Neural cell (in vitro differentiated cells): ENCODE results near the gene KRTAP10-5. TPM values are rescaled to one million over a fixed set of nuclear protein-coding genes. Genes with fewer than 3 reads are reported as not detected.

Experiments
- H2AFZ ChIP-seq: fragments of 200-600, 300-800 bp; sonication (generic), shearing (Covaris generic); 2 replicates; pipeline ENCODE4 v1.6.0; 2014; ENCODE audit warnings: low read depth, mild to moderate bottlenecking, antibody characterized with exemption, low read length, moderate library complexity
- H3F3A ChIP-seq: fragments of 200-600 bp; shearing (Covaris generic); 2 replicates; pipeline ENCODE4 v1.6.1; 2016; ENCODE audit warnings: mild to moderate bottlenecking, moderate library complexity, mixed read lengths, antibody characterized with exemption, low read length; ENCODE audit not compliant: insufficient read depth, poor library complexity, severe bottlenecking
- H3K27ac ChIP-seq: fragments of 200-600, 300-800 bp; sonication (generic), shearing (Covaris generic); 2 replicates; pipeline ENCODE4 v1.5.1; 2014; ENCODE audit warnings: mild to moderate bottlenecking, low read length, moderate library complexity
- H3K27me3 ChIP-seq: fragments of 300-800, 200-600 bp; sonication (generic), shearing (Covaris generic); 2 replicates; pipeline ENCODE4 v1.6.0; 2014; ENCODE audit warnings: mild to moderate bottlenecking, low read depth, low read length, moderate library complexity; ENCODE audit not compliant: insufficient read depth
- H3K36me3 ChIP-seq: fragments of 300-800, 200-600 bp; sonication (generic), shearing (Covaris generic); 2 replicates; pipeline ENCODE4 v1.5.1; 2014; ENCODE audit warnings: mild to moderate bottlenecking, antibody characterized with exemption, low read length, moderate library complexity; ENCODE audit not compliant: insufficient read depth
- H3K4me2 ChIP-seq: fragments of 300-800, 200-600 bp; sonication (generic), shearing (Covaris generic); 2 replicates; pipeline ENCODE4 v1.6.0; 2014; ENCODE audit warnings: mild to moderate bottlenecking, low read length
- H3K4me3 ChIP-seq: fragments of 300-800, 200-600 bp; sonication (generic), shearing (Covaris generic); 2 replicates; pipeline ENCODE4 v1.5.1; 2014; ENCODE audit warnings: mild to moderate bottlenecking, low read length, moderate library complexity
- H3K79me2 ChIP-seq: fragments of 200-600 bp; shearing (Covaris generic); replicated peaks from 2 replicates; pipeline ENCODE4 v1.6.0; 2014; ENCODE audit warnings: mild to moderate bottlenecking, low read length, moderate library complexity; ENCODE audit not compliant: insufficient read depth
- H3K9ac ChIP-seq: fragments of 300-800, 200-600 bp; sonication (generic), shearing (Covaris generic); 2 replicates; pipeline ENCODE4 v1.6.1; 2016; ENCODE audit warnings: mild to moderate bottlenecking, low read length, mixed read lengths
- H3K9me2 ChIP-seq: fragments of 200-600 bp; shearing (Covaris generic); 2 replicates; pipeline ENCODE4 v1.6.1; 2016; ENCODE audit warnings: mild to moderate bottlenecking, low read length, mixed read lengths; ENCODE audit not compliant: insufficient read depth
- H3K9me3 ChIP-seq: fragments of 200-600, 300-800 bp; sonication (generic), shearing (Covaris generic); 2 replicates; pipeline ENCODE4 v1.6.1; 2016; ENCODE audit warnings: mild to moderate bottlenecking, mixed run types, low read length, moderate library complexity, mixed read lengths
- H4K20me1 ChIP-seq: fragments of 200-600 bp; shearing (Covaris generic); 2 replicates; pipeline ENCODE4 v1.6.1; 2016; ENCODE audit warnings: mild to moderate bottlenecking, mixed run types; ENCODE audit not compliant: insufficient read depth
- EP300 ChIP-seq: fragments of 450-650 bp; conservative IDR thresholded peaks from 2 replicates; pipeline ENCODE4 v1.6.1; 2014; ENCODE audit warnings: antibody characterized with exemption, mild to moderate bottlenecking, moderate library complexity; ENCODE audit not compliant: poor library complexity, severe bottlenecking
- EZH2 ChIP-seq: fragments of 200-600, 300-800 bp; shearing (Covaris generic), sonication (generic); IDR thresholded peaks from 2 replicates; pipeline ENCODE4 v1.6.1; 2014; ENCODE audit warnings: antibody characterized with exemption, low read length, borderline replicate concordance, mild to moderate bottlenecking; ENCODE audit not compliant: insufficient read depth, poor library complexity, severe bottlenecking
- MXI1 ChIP-seq: fragments of 450-650 bp; conservative IDR thresholded peaks from 2 replicates; pipeline ENCODE4 v1.6.1; 2014; ENCODE audit warnings: antibody characterized with exemption, mild to moderate bottlenecking; ENCODE audit not compliant: poor library complexity, severe bottlenecking
- POLR2AphosphoS5 ChIP-seq: IDR thresholded peaks from 2 replicates; pipeline ENCODE4 v1.6.1; 2012
- RAD21 ChIP-seq: fragments of 450-650 bp; conservative IDR thresholded peaks from 2 replicates; pipeline ENCODE4 v1.6.1; 2014; ENCODE audit warnings: antibody characterized with exemption, mild to moderate bottlenecking, moderate library complexity
- SMC3 ChIP-seq: fragments of 450-650 bp; conservative IDR thresholded peaks from 2 replicates; pipeline ENCODE4 v1.6.1; 2014; ENCODE audit warnings: antibody characterized with exemption, mild to moderate bottlenecking, moderate library complexity; ENCODE audit not compliant: poor library complexity
- TAF1 ChIP-seq: IDR thresholded peaks from 2 replicates; pipeline ENCODE4 v1.6.1; 2012; ENCODE audit warnings: low read depth
- polyA plus RNA-seq: library from polyadenylated mRNA; depleted of rRNA; stranded (reverse); fragments of >200 nt; gene quantifications from 2 replicates; pipeline ENCODE4 v1.2.3, GENCODE V29; 2014
- TF ChIP-seq, protein P1 (sequence below): fragments of 450-650 bp; IDR thresholded peaks from 2 replicates; pipeline ENCODE4 v1.5.1; 2014; ENCODE audit warnings: antibody characterized with exemption, mild to moderate bottlenecking, moderate library complexity; ENCODE audit not compliant: poor library complexity, severe bottlenecking
- TF ChIP-seq, protein P2 (sequence below): IDR thresholded peaks from 2 replicates; pipeline ENCODE4 v1.6.1; 2012; ENCODE audit warnings: borderline replicate concordance

The KRTAP10-5 gene
- polyA plus RNA-seq, 1 donor from 2014 or later: not detected

DNA sequence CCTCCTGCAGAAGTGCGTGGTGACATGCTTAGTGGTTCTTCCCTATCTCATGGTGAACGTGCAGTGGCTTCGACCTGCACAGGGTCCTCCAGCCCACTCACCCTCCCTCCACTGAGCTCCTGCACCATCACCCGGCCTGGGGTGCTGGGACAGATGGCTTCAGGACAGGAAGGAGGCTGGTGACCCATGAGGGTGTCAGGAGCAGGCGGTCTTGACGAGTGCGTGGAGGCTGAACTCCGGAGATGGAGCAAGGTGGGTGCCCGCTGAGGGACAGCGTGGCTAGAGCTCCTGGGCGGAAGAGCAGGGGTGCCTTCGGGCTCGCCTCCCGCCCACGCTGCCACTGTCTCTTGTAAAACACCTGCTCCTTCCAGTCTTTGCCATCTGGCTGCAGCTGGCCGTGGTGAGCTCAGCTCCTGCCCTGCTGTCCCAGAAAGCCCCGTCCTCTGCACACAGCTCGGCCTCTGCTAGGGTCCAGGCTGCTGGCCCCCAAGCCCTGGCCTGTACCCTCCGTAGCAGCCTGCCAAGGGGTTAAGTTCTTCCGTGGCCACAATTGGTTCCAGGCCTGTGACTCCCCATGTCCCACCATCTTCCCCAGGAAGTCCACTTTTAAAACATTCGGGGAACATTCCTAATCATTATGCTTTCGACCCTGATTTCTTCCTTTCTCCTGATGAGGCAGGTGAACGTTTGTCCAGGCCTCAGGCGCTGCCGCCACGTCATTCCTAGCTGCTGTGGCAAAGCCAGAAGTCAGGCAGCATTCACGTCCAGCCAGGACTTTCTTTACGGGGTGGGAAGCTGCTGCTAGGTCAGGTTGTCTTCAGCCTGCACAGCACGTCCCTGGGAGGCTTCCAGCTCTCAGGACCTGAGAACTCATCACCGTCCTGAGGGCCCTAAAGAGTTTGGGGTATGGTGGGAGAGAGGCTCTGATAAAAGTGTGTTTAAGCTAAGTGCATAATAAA is 48.5 kb downstream of the KRTAP10-5 start:
- TF ChIP-seq, protein P1, sequence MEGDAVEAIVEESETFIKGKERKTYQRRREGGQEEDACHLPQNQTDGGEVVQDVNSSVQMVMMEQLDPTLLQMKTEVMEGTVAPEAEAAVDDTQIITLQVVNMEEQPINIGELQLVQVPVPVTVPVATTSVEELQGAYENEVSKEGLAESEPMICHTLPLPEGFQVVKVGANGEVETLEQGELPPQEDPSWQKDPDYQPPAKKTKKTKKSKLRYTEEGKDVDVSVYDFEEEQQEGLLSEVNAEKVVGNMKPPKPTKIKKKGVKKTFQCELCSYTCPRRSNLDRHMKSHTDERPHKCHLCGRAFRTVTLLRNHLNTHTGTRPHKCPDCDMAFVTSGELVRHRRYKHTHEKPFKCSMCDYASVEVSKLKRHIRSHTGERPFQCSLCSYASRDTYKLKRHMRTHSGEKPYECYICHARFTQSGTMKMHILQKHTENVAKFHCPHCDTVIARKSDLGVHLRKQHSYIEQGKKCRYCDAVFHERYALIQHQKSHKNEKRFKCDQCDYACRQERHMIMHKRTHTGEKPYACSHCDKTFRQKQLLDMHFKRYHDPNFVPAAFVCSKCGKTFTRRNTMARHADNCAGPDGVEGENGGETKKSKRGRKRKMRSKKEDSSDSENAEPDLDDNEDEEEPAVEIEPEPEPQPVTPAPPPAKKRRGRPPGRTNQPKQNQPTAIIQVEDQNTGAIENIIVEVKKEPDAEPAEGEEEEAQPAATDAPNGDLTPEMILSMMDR: no peak
- no peak for TF ChIP-seq EZH2
- TF ChIP-seq MXI1: no peak
- TF ChIP-seq RAD21: no peak
- no peak for TF ChIP-seq POLR2AphosphoS5
- TF ChIP-seq TAF1: no peak
- TF ChIP-seq, protein P2, sequence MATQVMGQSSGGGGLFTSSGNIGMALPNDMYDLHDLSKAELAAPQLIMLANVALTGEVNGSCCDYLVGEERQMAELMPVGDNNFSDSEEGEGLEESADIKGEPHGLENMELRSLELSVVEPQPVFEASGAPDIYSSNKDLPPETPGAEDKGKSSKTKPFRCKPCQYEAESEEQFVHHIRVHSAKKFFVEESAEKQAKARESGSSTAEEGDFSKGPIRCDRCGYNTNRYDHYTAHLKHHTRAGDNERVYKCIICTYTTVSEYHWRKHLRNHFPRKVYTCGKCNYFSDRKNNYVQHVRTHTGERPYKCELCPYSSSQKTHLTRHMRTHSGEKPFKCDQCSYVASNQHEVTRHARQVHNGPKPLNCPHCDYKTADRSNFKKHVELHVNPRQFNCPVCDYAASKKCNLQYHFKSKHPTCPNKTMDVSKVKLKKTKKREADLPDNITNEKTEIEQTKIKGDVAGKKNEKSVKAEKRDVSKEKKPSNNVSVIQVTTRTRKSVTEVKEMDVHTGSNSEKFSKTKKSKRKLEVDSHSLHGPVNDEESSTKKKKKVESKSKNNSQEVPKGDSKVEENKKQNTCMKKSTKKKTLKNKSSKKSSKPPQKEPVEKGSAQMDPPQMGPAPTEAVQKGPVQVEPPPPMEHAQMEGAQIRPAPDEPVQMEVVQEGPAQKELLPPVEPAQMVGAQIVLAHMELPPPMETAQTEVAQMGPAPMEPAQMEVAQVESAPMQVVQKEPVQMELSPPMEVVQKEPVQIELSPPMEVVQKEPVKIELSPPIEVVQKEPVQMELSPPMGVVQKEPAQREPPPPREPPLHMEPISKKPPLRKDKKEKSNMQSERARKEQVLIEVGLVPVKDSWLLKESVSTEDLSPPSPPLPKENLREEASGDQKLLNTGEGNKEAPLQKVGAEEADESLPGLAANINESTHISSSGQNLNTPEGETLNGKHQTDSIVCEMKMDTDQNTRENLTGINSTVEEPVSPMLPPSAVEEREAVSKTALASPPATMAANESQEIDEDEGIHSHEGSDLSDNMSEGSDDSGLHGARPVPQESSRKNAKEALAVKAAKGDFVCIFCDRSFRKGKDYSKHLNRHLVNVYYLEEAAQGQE: no peak
- no peak for TF ChIP-seq SMC3
- TF ChIP-seq EP300: no peak

DNA sequence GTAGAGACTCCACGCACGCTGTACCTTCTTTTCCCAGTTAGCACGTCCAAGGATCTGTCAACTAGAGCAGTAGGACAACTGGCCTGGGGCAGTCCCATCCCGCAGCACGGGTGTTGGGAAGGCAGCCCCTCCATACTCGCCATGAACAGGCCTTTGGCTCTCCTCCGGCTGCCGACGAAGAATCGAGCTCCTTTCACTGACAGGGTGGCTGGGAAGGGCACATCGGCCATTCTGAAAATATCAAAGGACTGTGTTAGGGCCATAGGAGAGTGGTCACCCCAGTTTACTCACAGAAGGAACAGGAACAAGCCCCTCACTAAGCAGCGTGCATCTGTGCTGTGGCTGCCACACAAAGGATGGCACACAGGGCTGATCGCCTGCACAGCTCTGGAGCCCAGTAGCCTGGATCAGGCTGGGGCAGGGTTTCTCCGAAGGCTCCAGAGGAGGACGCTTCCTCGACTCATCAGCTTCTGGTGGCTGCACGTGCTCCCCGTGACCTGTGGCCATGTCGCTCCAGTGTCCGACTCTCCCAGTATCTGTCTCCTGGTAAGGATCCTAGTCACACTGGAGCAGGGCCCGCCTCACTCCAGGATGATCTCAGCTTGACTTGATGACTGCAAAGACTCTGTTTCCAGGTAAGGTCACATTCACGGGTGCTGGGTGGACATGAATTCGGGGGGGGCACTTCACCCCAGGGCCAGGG is 49.4 kb downstream of the KRTAP10-5 start:
- Histone ChIP-seq H3K79me2 (no peaks in the 10 kb centered on the region), H3F3A (no peaks in the 10 kb centered on the region), H2AFZ (no peak overlapping the region), H3K4me3 (no peak overlapping the region), H3K9me3 (no peaks in the 10 kb centered on the region), H3K4me2 (no peak overlapping the region), H3K9ac (no peak overlapping the region), H3K27me3 (no peaks in the 10 kb centered on the region), H4K20me1 (no peaks in the 10 kb centered on the region), H3K27ac (no peak overlapping the region), H3K9me2 (no peaks in the 10 kb centered on the region), H3K36me3 (no peaks in the 10 kb centered on the region)
- TF ChIP-seq SMC3 (no peak), POLR2AphosphoS5 (no peak), TAF1 (no peak), EP300 (no peak), MXI1 (no peak), EZH2 (no peak), RAD21 (no peak)
- TF ChIP-seq, protein P1: no peak

More for the DNA sequence above, 48.5 kb downstream of the KRTAP10-5 start:
- no peak overlapping the region for H3K4me2 ChIP-seq
- H3F3A ChIP-seq: no peaks in the 10 kb centered on the region
- H4K20me1 ChIP-seq: no peaks in the 10 kb centered on the region
- H3K27me3 ChIP-seq: no peaks in the 10 kb centered on the region
- no peak overlapping the region for H3K4me3 ChIP-seq
- no peak overlapping the region for H3K27ac ChIP-seq
- no peak overlapping the region for H2AFZ ChIP-seq
- no peaks in the 10 kb centered on the region for H3K36me3 ChIP-seq
- H3K9ac ChIP-seq: no peak overlapping the region
- H3K9me2 ChIP-seq: no peaks in the 10 kb centered on the region
- H3K79me2 ChIP-seq: no peaks in the 10 kb centered on the region
- no peaks in the 10 kb centered on the region for H3K9me3 ChIP-seq
